ENCODE results near the gene HOXC4. TPM values are rescaled to one million over a fixed set of nuclear protein-coding genes. Genes with fewer than 3 reads are reported as not detected.

The HOXC4 gene
- total RNA-seq, 1 experiment from 2014 or later, result 4.1 TPM

GRCh38 chr12:54034785-54035310 lies 18.8 kb upstream of the HOXC4 start:
- no TSS peak for BruUV-seq (replicated peaks)
- intact Hi-C loops (cut with micrococcal nuclease; ENCODE audit: unreplicated experiment), result no loop called here
- Mint-ChIP-seq H3K27ac (ENCODE audit: unreplicated experiment) (no peak overlapping the region), H3K36me3 (ENCODE audit: insufficient read depth, unreplicated experiment) (peaks cover 6% of the 10 kb centered on the region), H3K27me3 (ENCODE audit: insufficient read depth, unreplicated experiment) (no peaks in the 10 kb centered on the region), H3K4me3 (ENCODE audit: unreplicated experiment) (peak overlapping the region; percentile 89), H3K4me1 (ENCODE audit: low read depth, unreplicated experiment) (peaks cover 6% of the 10 kb centered on the region), H3K9me3 (ENCODE audit: unreplicated experiment) (no peaks in the 10 kb centered on the region)
- no peak for DNase-seq
- CTCF ChIA-PET, result interaction anchor here (2.3 kb wide), 1 partner anchor 100 kb away, joined by 11 read pairs; no protein-coding TSS in a partner anchor
- H3K4me3 ChIP-seq (ENCODE audit: low read depth, low read length), result no peak overlapping the region
- no peaks in the 10 kb centered on the region for H3K9me3 ChIP-seq
- no peaks in the 10 kb centered on the region; the same call in 1 of the 2 replicates for H3K36me3 ChIP-seq (ENCODE audit: control insufficient read depth, insufficient read depth, low read length)
- POLR2A ChIA-PET, result interaction anchor here (0.6 kb wide), 1 partner anchor 24 kb away, joined by 3 read pairs; no protein-coding TSS in a partner anchor
- TF ChIP-seq, protein P1, sequence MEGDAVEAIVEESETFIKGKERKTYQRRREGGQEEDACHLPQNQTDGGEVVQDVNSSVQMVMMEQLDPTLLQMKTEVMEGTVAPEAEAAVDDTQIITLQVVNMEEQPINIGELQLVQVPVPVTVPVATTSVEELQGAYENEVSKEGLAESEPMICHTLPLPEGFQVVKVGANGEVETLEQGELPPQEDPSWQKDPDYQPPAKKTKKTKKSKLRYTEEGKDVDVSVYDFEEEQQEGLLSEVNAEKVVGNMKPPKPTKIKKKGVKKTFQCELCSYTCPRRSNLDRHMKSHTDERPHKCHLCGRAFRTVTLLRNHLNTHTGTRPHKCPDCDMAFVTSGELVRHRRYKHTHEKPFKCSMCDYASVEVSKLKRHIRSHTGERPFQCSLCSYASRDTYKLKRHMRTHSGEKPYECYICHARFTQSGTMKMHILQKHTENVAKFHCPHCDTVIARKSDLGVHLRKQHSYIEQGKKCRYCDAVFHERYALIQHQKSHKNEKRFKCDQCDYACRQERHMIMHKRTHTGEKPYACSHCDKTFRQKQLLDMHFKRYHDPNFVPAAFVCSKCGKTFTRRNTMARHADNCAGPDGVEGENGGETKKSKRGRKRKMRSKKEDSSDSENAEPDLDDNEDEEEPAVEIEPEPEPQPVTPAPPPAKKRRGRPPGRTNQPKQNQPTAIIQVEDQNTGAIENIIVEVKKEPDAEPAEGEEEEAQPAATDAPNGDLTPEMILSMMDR (IDR thresholded peaks at IDR 0.05; ENCODE audit: insufficient read depth in 1 of 2, low read depth in 1 of 2, low read length in 1 of 2, severe bottlenecking in 1 of 2, unreplicated experiment in 1 of 2), result no peak
- no peaks in the 10 kb centered on the region for H3K27me3 ChIP-seq (replicated peaks; ENCODE audit: control insufficient read depth, insufficient read depth, low read length)
- H3K4me1 ChIP-seq, result peaks cover 14% of the 10 kb centered on the region

- intact Hi-C loops (cut with micrococcal nuclease; ENCODE audit: unreplicated experiment), result no loop called here
- no peaks in the 10 kb centered on the region for H3K9me3 Mint-ChIP-seq (ENCODE audit: unreplicated experiment)
- no TSS peak for BruUV-seq (replicated peaks)
- H3K4me1 Mint-ChIP-seq (ENCODE audit: low read depth, unreplicated experiment), result peaks cover 6% of the 10 kb centered on the region
- H3K4me1 ChIP-seq, result peaks cover 23% of the 10 kb centered on the region
- no peaks in the 10 kb centered on the region for H3K27me3 Mint-ChIP-seq (ENCODE audit: insufficient read depth, unreplicated experiment)
- no peak for DNase-seq
- H3K27ac Mint-ChIP-seq (ENCODE audit: unreplicated experiment), result no peak overlapping the region
- H3K4me3 Mint-ChIP-seq (ENCODE audit: unreplicated experiment), result no peak overlapping the region
- CTCF ChIA-PET, result interaction anchor here (0.7 to 2.3 kb wide), 2 partner anchors 27 to 100 kb away, joined by 3 to 11 read pairs; partner anchors contain the start of gene HOXC8
- TF ChIP-seq, protein P1 (IDR thresholded peaks at IDR 0.05; ENCODE audit: insufficient read depth in 1 of 2, low read depth in 1 of 2, low read length in 1 of 2, severe bottlenecking in 1 of 2, unreplicated experiment in 1 of 2), result no peak
- no peaks in the 10 kb centered on the region for H3K9me3 ChIP-seq
- no peak overlapping the region for H3K4me3 ChIP-seq (ENCODE audit: low read depth, low read length)
- H3K27me3 ChIP-seq (replicated peaks; ENCODE audit: control insufficient read depth, insufficient read depth, low read length), result no peaks in the 10 kb centered on the region
- no peaks in the 10 kb centered on the region for H3K36me3 ChIP-seq (ENCODE audit: control insufficient read depth, insufficient read depth, low read length)
- peaks cover 6% of the 10 kb centered on the region for H3K36me3 Mint-ChIP-seq (ENCODE audit: insufficient read depth, unreplicated experiment)
- POLR2A ChIA-PET, result interaction anchor here (0.5 to 0.6 kb wide), 2 partner anchors 25 to 344 kb away, joined by 3 read pairs; no protein-coding TSS in a partner anchor
Measured at GRCh38 chr12:54035568-54036264, 17.9 kb upstream of the HOXC4 start.

GRCh38 chr12:54036620-54037359 lies 16.8 kb upstream of the HOXC4 start:
- peaks cover 12% of the 10 kb centered on the region for H3K4me1 Mint-ChIP-seq (ENCODE audit: low read depth, unreplicated experiment)
- DNase-seq, result no peak
- ChIA-PET CTCF (interaction anchor here (2.3 kb wide), 1 partner anchor 99 kb away, joined by 11 read pairs; no protein-coding TSS in a partner anchor), POLR2A (no interaction called here)
- Histone ChIP-seq H3K27me3 (replicated peaks; ENCODE audit: control insufficient read depth, insufficient read depth, low read length) (no peaks in the 10 kb centered on the region), H3K9me3 (no peaks in the 10 kb centered on the region), H3K36me3 (ENCODE audit: control insufficient read depth, insufficient read depth, low read length) (no peaks in the 10 kb centered on the region), H3K4me1 (peaks cover 29% of the 10 kb centered on the region), H3K4me3 (ENCODE audit: low read depth, low read length) (no peak overlapping the region)
- no peak overlapping the region for H3K4me3 Mint-ChIP-seq (ENCODE audit: unreplicated experiment)
- intact Hi-C loops (cut with micrococcal nuclease; ENCODE audit: unreplicated experiment), result no loop called here
- H3K27ac Mint-ChIP-seq (ENCODE audit: unreplicated experiment), result no peak overlapping the region
- BruUV-seq (replicated peaks), result no TSS peak
- TF ChIP-seq, protein P1 (IDR thresholded peaks at IDR 0.05; ENCODE audit: insufficient read depth in 1 of 2, low read depth in 1 of 2, low read length in 1 of 2, severe bottlenecking in 1 of 2, unreplicated experiment in 1 of 2), result no peak
- no peaks in the 10 kb centered on the region for H3K9me3 Mint-ChIP-seq (ENCODE audit: unreplicated experiment)
- H3K27me3 Mint-ChIP-seq (ENCODE audit: insufficient read depth, unreplicated experiment), result no peaks in the 10 kb centered on the region
- H3K36me3 Mint-ChIP-seq (ENCODE audit: insufficient read depth, unreplicated experiment), result peaks cover 6% of the 10 kb centered on the region
